PC-9 (cell line): ENCODE measurements around the gene DCLK2.

Source experiments
- CTCF ChIP-seq: fragments of 200-600 bp; sonication (generic); conservative IDR thresholded peaks from 2 replicates; pipeline ENCODE4 v1.6.1; 2017; ENCODE audit warnings: mixed run types, antibody characterized with exemption, mild to moderate bottlenecking, moderate library complexity
- EZH2 ChIP-seq: fragments of 200-600 bp; sonication (generic); IDR thresholded peaks from 2 replicates; pipeline ENCODE4 v1.8.0; 2017; ENCODE audit warnings: antibody characterized with exemption, low read depth

DNA sequence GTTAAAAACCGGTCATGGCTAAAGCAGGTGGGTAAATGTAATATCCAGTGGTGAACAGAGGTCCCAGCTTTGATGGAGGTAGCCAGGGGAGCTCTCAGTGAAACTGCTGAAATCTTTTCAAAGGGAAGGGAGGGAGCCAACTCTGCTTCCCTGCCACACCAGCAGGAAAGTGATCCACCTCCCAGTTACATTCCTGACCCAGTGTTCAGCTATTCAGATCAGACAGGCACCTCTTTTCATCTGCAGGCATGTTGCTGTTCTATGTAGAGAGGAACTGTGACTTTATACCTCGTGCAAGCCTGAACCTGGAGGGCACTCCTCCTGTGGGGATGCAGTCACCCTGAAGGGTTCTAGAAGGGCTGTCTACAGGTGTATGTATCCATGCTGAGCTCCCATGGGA lies 37.6 kb downstream of the DCLK2 start:
- TF ChIP-seq EZH2 (no peak), CTCF (no peak)
